Mucosa of rectum (tissue), 2 donors: Measurements from ENCODE around the gene IRGC.

Source experiments
- H3K27ac ChIP-seq, 2 donors: one replicate each; pipeline ENCODE4 v1.7.0; 2013; ENCODE audit warnings: inconsistent platforms in 2 of 2, low read depth in 2 of 2, low read length in 2 of 2
- H3K27me3 ChIP-seq, 2 donors: one replicate each; pipeline ENCODE4 v1.7.0; 2013; ENCODE audit warnings: low read length in 2 of 2; ENCODE audit not compliant: control insufficient read depth in 2 of 2, insufficient read depth in 2 of 2
- H3K36me3 ChIP-seq, 2 donors: one replicate each; pipeline ENCODE4 v1.7.0; 2013; ENCODE audit warnings: low read length in 2 of 2; ENCODE audit not compliant: control insufficient read depth in 2 of 2, insufficient read depth in 2 of 2
- H3K4me1 ChIP-seq, 2 donors: one replicate each; pipeline ENCODE4 v1.7.0; 2013; ENCODE audit warnings: low read length in 2 of 2, mild to moderate bottlenecking in 1 of 2; ENCODE audit not compliant: control insufficient read depth in 2 of 2, insufficient read depth in 2 of 2
- H3K4me3 ChIP-seq, 2 donors: one replicate each; pipeline ENCODE4 v1.7.0; 2013; ENCODE audit warnings: low read length in 2 of 2
- H3K9ac ChIP-seq, 2 donors: one replicate each; pipeline ENCODE4 v1.7.0; 2013; ENCODE audit warnings: low read length in 2 of 2, low read depth in 1 of 2, mild to moderate bottlenecking in 1 of 2
- H3K9me3 ChIP-seq, 2 donors: one replicate each; pipeline ENCODE4 v1.7.0; 2013; ENCODE audit warnings: low read length in 2 of 2; ENCODE audit not compliant: control insufficient read depth in 2 of 2
- donor health status: healthy.
- donor health status: Normal muscosa, but diverticular disease.

Gene IRGC, protein sequence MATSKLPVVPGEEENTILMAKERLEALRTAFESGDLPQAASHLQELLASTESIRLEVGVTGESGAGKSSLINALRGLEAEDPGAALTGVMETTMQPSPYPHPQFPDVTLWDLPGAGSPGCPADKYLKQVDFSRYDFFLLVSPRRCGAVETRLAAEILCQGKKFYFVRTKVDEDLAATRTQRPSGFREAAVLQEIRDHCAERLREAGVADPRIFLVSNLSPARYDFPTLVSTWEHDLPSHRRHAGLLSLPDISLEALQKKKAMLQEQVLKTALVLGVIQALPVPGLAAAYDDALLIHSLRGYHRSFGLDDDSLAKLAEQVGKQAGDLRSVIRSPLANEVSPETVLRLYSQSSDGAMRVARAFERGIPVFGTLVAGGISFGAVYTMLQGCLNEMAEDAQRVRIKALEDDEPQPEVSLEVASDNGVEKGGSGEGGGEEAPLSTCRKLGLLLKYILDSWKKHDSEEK

DNA sequence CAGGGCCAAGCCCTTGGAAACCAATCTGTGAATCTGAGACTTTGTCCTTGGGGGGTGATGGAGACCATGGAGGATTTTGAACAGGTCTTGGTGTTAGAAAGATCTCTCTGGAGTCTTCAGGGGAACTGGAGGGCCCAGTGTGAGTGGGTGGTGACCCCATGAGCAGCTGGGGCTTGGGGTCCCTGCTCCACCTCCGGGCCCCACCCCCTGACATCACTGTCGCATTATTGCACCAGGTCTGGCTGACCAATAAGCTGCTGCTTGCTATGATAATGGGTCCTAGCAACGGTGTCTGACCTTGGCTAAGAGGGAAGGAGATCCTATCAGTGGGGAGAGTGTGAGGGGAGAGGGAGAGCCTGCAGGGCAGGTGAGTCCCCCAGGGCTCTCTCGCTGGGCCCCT, at the start of gene IRGC:
TSS of gene IRGC (plus strand) at position 301 of the 400 bp plus-strand sequence. CDS start 2,483 bp downstream, outside the sequence.
- no peaks in the 10 kb centered on the region for H3K36me3 ChIP-seq
- no peaks in the 10 kb centered on the region for H3K9me3 ChIP-seq
- H3K9ac ChIP-seq: no peak within 1 kb of the TSS
- no peak within 1 kb of the TSS for H3K27ac ChIP-seq
- H3K4me1 ChIP-seq: peaks cover 10 to 14% of the 10 kb centered on the region in 2 donors
- H3K4me3 ChIP-seq: no peak within 1 kb of the TSS
- no peaks in the 10 kb centered on the region for H3K27me3 ChIP-seq

DNA sequence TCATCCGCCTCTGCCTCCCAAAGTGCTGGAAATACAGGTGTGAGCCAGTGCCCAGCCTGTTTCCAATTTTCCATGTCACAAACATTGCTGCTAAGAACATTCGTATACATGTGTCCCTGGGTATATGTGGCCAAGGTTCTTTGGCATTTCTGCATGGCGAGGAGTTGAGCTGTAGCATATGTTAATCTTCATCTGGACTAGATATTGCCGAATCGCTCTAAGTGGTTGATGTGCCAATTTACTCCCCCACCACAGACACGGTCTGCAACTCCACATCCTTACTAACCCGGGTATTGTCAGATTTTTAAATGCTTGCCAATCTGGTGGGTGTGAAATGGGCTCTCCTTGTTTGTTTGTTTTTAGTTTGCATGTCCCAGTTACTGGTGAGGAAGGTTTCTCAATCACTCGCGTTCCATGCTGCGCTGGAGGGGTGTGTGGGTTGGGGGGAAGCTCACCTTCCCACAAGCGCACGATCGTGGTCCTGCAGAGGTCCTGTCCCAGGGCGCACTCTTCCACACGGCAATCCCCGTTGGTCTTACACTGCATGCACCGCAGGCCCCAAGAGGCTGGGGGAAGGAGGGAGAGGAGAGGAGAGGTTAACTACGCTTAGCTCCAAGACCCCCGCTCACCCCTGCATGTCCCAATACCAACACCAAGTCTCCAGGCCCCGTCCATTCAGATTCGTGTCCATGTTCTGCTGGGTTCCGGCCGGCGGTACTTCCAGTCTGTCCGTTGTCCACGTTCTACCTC, 48.6 kb upstream of the IRGC start:
- peak overlapping the region; percentile 70 to 72 for H3K4me3 ChIP-seq
- H3K4me1 ChIP-seq: peaks cover 8 to 21% of the 10 kb centered on the region in 2 donors
- peak overlapping the region in 1 of 2 donors; percentile 95 for H3K27ac ChIP-seq
- H3K36me3 ChIP-seq: peaks cover 9 to 20% of the 10 kb centered on the region in 2 donors
- H3K9me3 ChIP-seq: no peaks in the 10 kb centered on the region
- H3K27me3 ChIP-seq: no peaks in the 10 kb centered on the region
- peak overlapping the region in 1 of 2 donors; percentile 44 for H3K9ac ChIP-seq

DNA sequence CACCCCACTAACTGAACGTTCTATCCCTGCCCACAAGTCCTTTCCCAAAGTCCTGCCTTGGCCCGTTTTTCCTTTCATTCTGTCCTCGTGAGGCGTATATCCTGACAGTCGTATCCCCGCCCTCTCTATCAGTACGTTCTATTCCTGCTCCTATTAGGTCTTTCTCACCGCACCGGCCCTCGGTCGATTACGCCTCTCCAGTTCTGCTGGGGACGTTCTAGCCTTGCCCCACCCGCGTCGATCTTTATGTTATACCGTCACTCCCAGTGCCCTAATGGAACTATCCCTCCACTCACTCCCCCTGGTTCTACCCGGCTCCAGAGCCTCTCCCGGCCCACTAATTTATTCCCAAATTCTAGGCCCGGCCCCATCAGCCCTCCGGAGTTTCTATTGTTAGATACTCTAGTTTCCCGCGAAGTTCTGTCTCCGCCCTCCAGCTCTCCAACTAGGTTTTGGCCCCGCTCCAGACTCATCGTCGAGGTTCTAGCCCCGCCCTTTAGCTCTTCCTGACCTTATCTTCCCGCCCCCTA, 47.9 kb upstream of the IRGC start:
- Histone ChIP-seq H3K9ac (peak overlapping the region; percentile 44 to 52), H3K4me1 (peaks cover 8 to 21% of the 10 kb centered on the region in 2 donors), H3K27me3 (no peaks in the 10 kb centered on the region), H3K9me3 (no peaks in the 10 kb centered on the region), H3K27ac (peak overlapping the region; percentile 61 to 95), H3K4me3 (peak overlapping the region; percentile 70 to 72), H3K36me3 (peaks cover 4 to 20% of the 10 kb centered on the region in 2 donors)

DNA sequence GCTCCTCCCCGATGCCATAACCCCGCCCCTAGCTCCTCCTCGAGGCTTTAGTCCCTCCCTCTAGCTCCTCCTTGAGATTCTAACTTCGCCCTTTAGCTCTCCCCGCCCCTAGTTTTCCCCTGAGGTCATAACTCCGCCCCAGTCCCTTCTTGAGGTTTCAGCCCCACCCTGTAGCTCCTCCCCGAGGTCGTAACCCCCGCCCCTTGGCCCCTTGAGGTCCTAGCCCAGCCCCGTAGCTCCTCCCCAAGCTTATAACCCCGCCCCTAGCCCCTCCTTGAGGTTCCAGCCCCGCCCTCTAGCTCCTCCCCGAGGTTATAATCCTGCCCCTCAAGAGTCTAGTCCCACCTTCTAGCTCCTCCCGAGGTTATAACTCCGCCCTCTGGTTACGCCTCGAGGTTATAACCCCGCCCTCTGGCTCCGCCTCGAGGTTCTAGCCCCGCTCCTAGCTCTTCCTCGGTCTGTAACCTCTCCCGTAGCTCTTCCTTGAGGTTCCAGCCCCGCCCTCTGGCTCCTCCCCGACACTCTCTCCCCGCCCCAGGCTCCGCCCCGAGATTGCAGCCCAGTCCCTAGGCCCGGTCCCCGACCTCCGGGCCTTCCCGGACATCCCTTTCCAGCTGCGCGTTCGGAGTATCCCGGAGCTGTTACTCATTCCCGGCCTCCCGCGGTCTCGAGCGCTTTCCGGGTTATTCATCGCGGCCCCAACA, 47.3 kb upstream of the IRGC start:
- no peaks in the 10 kb centered on the region for H3K9me3 ChIP-seq
- H3K4me3 ChIP-seq: peak overlapping the region; percentile 77 to 82
- peak overlapping the region; percentile 95 to 98 for H3K27ac ChIP-seq
- no peaks in the 10 kb centered on the region for H3K27me3 ChIP-seq
- peaks cover 8 to 21% of the 10 kb centered on the region in 2 donors for H3K4me1 ChIP-seq
- H3K36me3 ChIP-seq: peaks cover 4 to 20% of the 10 kb centered on the region in 2 donors
- peak overlapping the region; percentile 87 to 96 for H3K9ac ChIP-seq

DNA sequence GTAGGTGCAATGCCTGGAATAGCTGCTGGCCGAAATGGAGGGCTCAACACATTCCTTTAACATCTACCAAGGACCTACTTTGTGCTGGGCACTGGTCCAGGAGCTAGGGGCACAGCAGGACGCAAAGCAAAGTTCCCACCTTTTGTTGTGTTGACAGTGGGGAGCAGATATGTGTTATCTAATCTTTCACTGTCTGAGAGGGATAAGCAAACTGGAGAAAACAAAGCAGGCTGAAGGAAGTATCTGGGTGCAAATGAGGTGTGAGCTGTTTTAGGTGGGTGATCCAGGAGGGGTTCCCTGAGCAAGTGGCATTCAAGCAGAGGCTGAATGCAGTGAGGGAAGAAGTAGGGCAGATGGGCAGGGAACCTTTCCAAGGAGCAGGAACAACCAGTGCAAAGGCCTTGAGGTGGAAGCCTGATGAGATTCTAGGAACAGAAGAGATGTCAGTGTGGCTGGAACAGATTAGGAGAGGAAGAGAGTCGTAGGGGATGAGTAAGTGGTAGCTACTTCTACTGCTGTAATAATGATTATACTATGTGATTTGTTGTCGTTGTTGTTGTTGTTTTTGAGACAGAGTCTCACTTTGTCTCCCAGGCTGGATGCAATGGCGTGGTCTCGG, 43.7 kb upstream of the IRGC start:
- H3K9me3 ChIP-seq: no peaks in the 10 kb centered on the region
- peaks cover 21 to 41% of the 10 kb centered on the region in 2 donors for H3K4me1 ChIP-seq
- no peak overlapping the region for H3K27ac ChIP-seq
- H3K27me3 ChIP-seq: no peaks in the 10 kb centered on the region
- H3K9ac ChIP-seq: no peak overlapping the region
- H3K36me3 ChIP-seq: peaks cover under 1 to 4% of the 10 kb centered on the region in 2 donors
- no peak overlapping the region for H3K4me3 ChIP-seq

DNA sequence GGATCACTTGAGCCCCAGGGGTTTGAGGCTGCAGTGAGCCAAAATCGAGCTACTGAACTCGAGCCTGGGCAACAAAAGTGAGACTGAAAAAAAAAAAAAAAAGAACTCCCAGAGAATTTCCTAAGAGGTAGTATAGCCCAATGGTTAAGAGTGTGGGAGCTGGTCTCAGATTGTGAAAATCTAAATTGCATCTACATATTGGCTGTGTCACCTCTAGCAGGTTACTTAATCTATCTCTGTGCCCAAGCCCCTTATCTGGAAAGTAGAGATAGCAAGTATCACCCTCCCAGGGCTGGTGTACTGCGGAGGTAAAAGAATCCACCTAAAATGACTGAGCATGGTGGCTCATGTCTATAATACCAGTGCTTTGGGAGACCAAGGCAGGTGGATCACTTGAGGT, 42.2 kb upstream of the IRGC start:
- Histone ChIP-seq H3K27ac (no peak overlapping the region), H3K27me3 (no peaks in the 10 kb centered on the region), H3K4me3 (no peak overlapping the region), H3K9ac (no peak overlapping the region), H3K4me1 (peaks cover 13 to 36% of the 10 kb centered on the region in 2 donors), H3K9me3 (no peaks in the 10 kb centered on the region), H3K36me3 (no peaks in the 10 kb centered on the region)

DNA sequence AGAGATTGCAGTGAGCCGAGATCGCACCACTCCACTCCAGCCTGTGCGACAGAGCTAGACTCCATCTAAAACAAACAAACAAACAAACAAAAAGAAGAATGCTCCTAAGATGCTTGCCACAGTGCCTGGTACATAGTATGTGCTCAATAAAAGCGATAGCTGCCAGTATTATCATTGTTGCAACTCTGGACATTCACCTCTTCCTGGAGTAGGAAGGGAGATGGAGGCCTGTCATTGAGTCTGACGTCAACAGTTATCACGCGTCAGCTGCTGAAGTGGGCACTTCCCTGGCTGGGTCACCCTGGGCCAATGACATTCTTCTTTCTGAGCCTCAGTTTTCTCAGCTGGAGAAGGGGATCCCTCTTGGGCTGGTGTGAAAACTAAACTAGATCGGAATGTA, 41.7 kb upstream of the IRGC start:
- Histone ChIP-seq H3K9ac (peak overlapping the region; percentile 20 to 90), H3K9me3 (no peaks in the 10 kb centered on the region), H3K27ac (peak overlapping the region; percentile 90 to 98), H3K36me3 (no peaks in the 10 kb centered on the region), H3K27me3 (no peaks in the 10 kb centered on the region), H3K4me3 (no peak overlapping the region), H3K4me1 (peaks cover 13 to 35% of the 10 kb centered on the region in 2 donors)

DNA sequence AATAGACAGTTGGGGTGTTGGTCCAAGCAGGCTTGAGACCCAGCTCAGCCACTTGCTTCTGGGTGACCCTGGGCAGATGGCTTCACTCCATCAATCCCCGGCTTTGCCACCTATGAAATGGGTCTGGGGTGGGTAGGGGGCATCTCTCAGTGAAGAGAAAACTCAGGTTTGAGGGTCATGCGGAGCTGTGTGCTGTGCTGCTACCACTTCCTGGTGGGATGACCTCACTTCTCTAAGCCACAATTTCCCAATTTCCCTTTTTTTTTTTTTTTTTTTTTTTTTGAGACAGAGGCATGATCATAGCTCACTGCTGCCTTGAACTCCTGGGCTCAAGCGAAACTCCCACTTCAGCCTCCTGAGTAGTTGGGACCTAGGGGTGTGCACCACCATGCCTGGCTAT, 41.3 kb upstream of the IRGC start:
- H3K9me3 ChIP-seq: no peaks in the 10 kb centered on the region
- H3K4me3 ChIP-seq: peak overlapping the region; percentile 27 to 50
- H3K4me1 ChIP-seq: peaks cover 13 to 35% of the 10 kb centered on the region in 2 donors
- H3K27ac ChIP-seq: peak overlapping the region; percentile 90 to 98
- no peaks in the 10 kb centered on the region for H3K36me3 ChIP-seq
- peak overlapping the region; percentile 72 to 90 for H3K9ac ChIP-seq
- no peaks in the 10 kb centered on the region for H3K27me3 ChIP-seq

DNA sequence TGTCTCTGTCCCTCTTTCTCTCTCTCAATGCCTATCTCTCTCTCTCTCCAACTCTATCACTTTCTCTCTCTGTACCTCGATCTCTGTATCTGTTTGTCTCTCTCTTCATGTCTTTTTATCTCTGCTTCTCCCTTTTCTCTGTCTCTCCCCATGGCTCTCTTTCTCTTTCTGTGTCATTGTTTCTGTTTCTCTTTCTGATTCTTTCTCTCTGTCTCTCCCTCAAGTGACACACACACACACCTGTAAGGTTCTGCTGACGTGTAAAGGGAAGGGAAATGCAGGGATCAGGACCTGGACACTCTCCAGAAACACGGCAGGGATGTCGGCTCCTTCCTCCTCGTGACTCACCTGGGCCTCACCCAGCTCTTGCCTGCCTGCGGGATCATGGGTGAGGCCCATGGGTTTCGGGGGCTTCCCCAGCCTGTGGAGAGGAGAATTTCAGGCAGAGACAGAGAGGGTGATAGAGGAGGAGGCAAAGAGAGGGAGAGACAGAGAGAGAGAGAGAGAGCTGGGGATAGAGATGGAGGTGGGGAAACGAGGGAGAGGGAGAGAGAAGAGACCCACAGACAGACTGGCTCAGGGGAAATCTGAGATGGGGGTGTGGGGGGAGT, 40.5 kb upstream of the IRGC start:
- H3K27me3 ChIP-seq: no peaks in the 10 kb centered on the region
- H3K4me3 ChIP-seq: peak overlapping the region; percentile 27 to 50
- H3K4me1 ChIP-seq: peaks cover 13 to 28% of the 10 kb centered on the region in 2 donors
- H3K27ac ChIP-seq: peak overlapping the region; percentile 90 to 98
- H3K9me3 ChIP-seq: no peaks in the 10 kb centered on the region
- peak overlapping the region; percentile 72 to 90 for H3K9ac ChIP-seq
- no peaks in the 10 kb centered on the region for H3K36me3 ChIP-seq
